NCI-H748 (cell line): ENCODE results near the gene CAMK2D.

Source experiments
- DNase-seq: peaks from one replicate; lab custom pipeline; 2025; ENCODE audit not compliant: unreplicated experiment; lab: John Stamatoyannopoulos, UW

Gene CAMK2D

DNA sequence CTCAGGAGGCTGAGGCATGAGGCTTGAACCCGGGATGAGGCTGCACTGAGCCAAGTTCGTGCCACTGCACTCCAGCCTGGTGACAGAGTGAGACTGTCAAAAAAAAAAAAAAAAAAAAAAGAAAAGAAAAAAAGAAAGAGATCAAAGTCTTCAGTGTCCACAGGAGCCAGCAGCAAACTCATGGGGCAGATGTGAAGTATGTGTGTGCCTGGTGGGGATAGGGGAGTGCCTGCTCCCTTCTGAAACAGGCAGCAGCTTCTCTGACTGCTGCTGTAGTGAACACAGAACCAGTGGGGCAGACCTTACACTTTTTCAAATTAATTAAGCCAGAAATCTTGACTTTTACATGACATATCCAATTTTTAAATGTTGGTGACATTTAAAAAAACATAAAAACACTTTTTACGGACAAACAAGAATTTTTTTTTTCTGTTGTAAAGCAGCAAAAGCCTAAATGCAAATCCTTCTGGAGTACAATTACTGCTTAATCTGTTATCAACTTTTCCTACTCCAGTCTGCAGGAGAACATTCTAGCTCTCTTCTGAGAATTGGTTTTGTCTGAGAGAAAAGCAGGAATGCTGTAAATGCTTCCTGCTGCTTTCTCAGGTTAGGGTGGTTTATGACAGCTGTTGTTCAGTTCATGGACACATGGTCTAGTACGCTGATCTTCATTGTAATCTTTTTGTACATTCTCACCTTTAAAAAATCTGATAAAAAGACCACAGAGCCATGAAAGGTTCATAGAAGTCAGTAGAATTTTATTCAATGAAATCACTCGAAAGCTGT, 311.1 kb downstream of the CAMK2D start:
- no peak for DNase-seq

DNA sequence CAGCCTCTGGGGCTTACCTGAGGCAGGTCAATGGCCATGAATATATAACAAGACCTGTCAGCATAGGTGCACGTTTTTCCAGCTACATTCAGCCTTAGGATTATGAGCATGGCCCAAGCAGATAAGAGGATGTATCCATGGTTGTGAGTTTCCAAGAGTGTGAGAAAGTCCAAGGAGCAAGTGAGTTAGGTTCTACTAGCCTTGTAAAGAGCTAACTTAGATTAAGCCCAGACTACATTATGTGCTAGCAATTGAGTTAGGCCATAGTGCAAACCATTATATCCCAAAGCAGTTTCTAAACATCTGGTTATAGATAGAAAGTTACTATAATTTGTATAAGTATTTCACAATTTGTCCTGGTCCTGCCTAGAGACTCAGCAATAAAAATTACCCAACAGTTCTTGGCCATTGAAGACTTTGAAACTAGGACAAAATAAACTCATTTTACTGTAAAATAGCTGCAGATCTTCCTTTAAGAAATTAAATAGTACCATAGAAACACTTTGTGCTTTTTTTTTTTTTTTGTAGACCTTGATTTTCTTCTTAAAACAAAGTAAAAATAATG, 312.0 kb downstream of the CAMK2D start:
- no peak for DNase-seq

GRCh38 chr4:113447769-113448168, 313.8 kb downstream of the CAMK2D start:
- no peak for DNase-seq

- no peak for DNase-seq
Measured at GRCh38 chr4:113447061-113447460, 314.5 kb downstream of the CAMK2D start.

DNA sequence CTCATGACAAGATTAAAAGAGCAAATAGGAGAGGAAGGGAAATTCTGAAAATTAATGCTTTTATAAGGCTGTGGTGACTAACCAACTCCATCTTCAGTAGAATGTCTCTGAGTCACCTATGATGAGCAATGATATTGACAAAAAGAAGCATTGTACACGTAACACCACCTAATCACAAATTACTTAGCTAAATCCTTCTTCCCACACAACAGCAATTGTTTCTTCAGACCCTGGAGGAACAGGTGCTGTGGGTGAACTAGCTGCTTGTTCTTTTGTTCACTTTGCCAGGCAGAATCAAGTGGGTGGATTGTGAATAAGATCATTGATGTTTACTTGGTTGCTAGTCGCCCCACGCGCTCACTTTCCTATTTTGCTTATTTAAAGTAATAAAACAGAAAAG, 315.5 kb downstream of the CAMK2D start:
- DNase-seq: peak; percentile 36

DNA sequence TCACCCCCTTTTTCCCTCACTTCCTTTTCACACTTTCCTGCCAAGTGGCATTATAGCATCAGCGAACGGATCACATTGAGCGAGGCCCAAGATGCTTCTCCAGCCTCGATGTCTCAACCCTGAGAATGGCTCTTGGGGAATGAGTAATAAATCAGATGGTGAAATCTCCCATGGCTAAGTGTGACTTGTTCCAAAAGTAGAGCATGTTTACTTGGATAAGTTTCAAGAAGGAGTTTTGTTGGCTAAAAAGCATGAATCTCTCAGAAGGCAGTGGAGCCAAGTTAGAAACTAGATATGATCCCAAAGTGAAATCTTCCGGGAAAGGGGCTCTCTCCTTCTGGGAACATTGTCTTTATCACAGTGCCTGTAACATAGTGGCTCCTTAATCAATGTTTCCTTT, 316.3 kb downstream of the CAMK2D start:
- no peak for DNase-seq

- DNase-seq: no peak
Measured at GRCh38 chr4:113444386-113444785, 317.2 kb downstream of the CAMK2D start.

DNA sequence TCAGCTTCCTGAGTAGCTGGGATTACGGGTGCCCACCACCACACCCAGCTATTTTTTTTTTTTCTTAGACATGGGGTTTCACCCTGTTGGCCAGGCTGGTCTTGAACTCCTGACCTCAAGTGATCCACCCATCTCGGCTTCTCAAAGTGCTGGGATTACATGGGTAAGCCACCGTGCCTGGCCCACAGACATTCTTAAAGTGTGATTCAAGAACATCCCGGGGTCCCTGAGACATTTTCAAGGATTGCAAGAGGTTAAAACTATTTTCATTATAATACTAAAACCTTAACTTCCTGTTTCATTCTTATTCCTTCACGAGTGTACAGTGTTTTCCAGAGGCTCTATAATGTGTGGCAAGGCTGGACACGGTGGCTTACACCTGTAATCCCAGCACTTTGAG, 318.7 kb downstream of the CAMK2D start:
- no peak for DNase-seq

- no peak for DNase-seq
Measured at GRCh38 chr4:113440371-113440770, 321.2 kb downstream of the CAMK2D start.

DNA sequence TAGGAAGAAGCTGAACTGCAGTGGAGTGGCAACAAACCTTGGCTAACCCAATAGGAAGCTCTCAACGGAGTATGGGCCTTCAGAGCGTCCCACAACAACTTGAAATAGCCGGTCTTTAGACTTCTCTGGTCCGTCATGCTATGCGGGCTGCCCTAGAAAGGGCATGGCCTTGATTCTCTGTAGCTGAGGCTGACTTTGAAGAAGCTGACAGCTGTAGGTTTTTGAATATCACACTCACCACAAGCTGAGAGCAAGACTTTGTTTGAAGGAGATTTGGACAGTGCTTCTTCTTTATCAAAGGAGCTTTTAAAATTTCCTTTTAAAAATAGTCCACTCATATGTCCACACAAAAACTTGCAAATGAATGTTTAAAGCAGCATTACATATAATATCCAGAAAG, 322.9 kb downstream of the CAMK2D start:
- no peak for DNase-seq

- DNase-seq: no peak
Measured at GRCh38 chr4:113437129-113437528, 324.4 kb downstream of the CAMK2D start.

DNA sequence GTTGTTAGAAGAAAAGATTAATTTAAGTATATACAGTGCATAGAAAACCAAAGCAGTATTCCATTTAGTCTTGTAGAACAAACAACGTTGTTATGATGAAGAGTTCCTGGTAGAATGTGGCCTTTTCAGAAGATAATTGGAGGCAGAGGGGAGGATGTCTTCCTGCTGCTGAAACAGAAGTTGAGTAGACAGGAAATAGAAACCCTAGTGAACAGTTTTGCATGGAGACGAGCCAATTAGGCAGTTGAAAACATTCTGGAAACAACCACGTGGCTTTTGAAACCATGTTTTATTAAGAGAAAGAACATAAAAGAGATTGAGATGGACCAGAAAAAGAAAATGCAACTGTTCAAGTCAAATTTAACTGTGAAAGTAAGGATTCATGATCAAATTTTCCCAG, 325.2 kb downstream of the CAMK2D start:
- DNase-seq: peak; percentile 58

- DNase-seq: peak; percentile 63
Measured at GRCh38 chr4:113435893-113436292, 325.6 kb downstream of the CAMK2D start.

DNA sequence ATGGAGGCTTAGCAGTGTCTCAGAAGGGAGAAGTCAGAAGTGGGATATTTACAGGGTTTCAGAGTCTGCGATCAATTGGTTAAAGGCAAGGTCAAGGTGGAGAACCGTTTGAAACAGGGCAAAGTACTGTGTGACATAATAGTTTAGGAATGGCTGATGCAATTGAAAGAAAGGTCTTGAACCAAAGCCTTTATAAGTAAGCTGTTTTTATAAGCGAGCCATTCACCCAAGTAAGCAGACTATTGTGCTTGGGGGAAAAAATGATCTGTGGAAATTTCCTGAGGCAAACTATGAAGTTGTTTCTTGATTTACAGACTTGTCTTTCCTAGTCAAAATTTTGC, 327.3 kb downstream of the CAMK2D start:
- DNase-seq: no peak

- no peak for DNase-seq
Measured at GRCh38 chr4:113433536-113434246, 327.8 kb downstream of the CAMK2D start.

- DNase-seq: no peak
Measured at GRCh38 chr4:113433116-113433515, 328.4 kb downstream of the CAMK2D start.

DNA sequence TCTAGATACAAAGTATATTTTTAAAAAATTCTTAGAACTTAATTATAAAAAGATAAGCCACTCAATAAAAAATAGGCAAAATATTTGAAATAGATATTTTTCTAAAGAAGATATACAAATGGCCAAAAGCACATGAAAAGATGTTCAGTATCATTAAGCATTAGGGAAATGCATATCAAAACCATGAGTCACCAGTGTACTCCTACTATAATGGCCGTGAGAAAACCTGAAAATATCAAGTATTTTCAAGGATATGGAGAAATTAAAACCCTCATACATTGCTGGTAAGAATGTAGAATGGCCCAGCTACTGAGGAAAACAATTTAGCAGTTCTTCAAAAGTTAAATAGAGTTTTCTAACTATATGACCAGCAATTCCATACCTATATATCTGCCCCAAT, 337.9 kb downstream of the CAMK2D start:
- DNase-seq: no peak

DNA sequence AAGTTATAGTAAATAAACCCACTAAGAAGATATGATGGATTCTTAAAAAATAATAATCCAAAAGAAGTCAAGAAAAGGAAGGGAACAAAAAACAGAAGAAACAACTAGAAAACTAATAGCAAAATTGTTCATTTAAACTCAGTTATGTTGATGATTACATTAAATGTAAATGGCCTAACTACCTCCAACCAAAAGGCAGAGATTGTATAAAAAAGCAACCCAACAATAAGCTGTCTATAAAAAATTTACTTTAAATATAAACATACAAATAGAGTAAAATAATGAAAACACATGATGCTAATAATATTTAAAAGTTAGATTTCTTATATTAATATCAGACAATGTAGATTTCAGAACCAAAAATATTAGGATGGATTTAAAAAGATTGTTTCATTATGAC, 340.6 kb downstream of the CAMK2D start:
- DNase-seq: no peak

GRCh38 chr4:113419631-113420030, 341.9 kb downstream of the CAMK2D start:
- DNase-seq: no peak

GRCh38 chr4:113411496-113411938, 350.0 kb downstream of the CAMK2D start:
- DNase-seq: no peak

- no peak for DNase-seq
Measured at GRCh38 chr4:113410686-113411085, 350.9 kb downstream of the CAMK2D start.

DNA sequence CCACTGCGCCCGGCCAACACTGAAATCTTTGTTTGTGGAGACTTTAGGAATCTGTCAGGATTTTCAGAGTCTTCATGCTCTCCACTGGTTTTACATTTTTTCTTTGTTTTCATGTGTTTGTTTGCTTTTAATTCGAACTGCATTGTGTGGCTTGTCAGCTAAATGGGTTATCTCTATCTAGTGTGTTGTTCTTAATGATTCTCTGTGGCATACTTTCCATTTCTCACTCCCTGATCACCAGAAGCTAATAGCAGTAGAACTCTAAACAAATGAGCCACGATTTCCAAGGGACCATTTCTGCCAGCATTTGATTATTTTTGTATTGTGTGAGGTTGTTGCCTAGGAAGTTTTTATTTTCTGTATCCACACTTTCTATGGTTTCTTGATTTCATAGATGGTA, 352.4 kb downstream of the CAMK2D start:
- DNase-seq: no peak
